ENCODE measurements around the gene PTPRE.

The PTPRE gene

DNA sequence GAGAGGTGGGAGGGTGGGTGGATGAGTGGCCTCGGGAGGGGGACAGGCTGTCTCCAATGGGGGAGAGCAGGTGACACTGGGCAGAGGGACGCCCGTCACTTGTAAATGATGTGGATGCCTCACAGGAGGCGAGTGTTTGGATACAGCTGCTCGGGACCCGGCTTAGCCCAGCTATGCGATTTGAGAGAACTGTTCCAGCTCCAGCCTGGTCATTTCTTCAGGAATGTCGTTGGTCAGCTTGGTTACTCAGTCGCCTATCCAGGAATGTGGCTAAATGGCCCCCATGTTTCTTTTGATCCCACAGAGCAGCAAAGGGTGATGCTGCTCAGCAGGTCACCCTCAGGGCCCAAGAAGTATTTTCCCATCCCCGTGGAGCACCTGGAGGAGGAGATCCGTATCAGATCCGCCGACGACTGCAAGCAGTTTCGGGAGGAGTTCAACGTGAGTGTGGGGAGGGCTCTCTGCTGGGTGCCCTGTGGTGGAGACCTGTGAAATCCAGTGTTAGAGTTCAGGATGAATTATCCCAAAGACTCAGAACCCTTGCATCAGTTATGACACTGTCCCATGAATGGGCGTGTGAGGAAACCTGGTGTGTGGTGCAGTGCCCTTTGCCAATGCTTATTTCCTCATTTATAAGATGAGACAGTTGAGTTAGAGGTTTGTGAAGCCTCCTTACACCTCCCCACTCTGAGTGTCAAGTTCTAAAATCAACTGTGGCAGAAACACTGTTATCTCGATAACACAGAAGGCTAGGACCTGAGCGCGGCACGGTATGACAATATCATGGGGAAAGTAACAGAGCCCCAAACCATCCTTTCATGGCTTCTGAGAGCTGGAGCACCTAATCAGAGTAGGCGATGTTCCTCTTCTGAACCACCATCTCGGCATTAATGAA, 142.6 kb downstream of the PTPRE start:
- no peak for FAIRE-seq
- TF ChIP-seq POLR2AphosphoS5 (IDR thresholded peaks at IDR 0.05; ENCODE audit: low read depth, low read length) (no peak), POLR2A (IDR thresholded peaks at IDR 0.05; ENCODE audit: low read depth, low read length) (no peak), TAF1 (IDR thresholded peaks at IDR 0.05; ENCODE audit: borderline replicate concordance, low read depth, low read length) (no peak)
- no peak for DNase-seq (ENCODE audit: insufficient read length)

GRCh38 chr10:128050121-128050516, 143.2 kb downstream of the PTPRE start:
- TF ChIP-seq POLR2A (IDR thresholded peaks at IDR 0.05; ENCODE audit: low read depth, low read length): no peak
- TF ChIP-seq TAF1 (IDR thresholded peaks at IDR 0.05; ENCODE audit: borderline replicate concordance, low read depth, low read length): no peak
- no peak for TF ChIP-seq POLR2AphosphoS5 (IDR thresholded peaks at IDR 0.05; ENCODE audit: low read depth, low read length)
- no peak for DNase-seq (ENCODE audit: insufficient read length)
- no peak for FAIRE-seq

DNA sequence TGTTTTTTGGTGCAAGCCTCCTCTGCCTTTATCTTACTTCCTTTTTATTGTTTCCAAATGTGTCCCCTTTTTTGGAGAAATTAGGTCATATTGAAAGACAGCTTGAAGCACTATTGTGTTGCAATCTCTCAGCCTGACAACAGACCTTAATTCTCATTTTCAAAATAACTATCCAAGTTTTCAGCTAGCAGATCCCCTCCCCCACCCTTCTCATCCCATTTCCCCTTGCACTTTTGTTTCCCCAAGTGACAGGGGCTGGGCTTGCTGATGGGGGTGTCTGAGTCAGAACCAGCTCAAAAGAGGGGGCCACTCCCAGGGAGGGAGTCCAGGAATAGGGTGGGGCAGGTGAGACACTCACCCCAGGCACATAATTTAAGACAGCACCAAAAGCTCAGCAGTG, 144.0 kb downstream of the PTPRE start:
- FAIRE-seq: no peak
- TF ChIP-seq TAF1 (IDR thresholded peaks at IDR 0.05; ENCODE audit: borderline replicate concordance, low read depth, low read length): no peak
- no peak for TF ChIP-seq POLR2A (IDR thresholded peaks at IDR 0.05; ENCODE audit: low read depth, low read length)
- no peak for TF ChIP-seq POLR2AphosphoS5 (IDR thresholded peaks at IDR 0.05; ENCODE audit: low read depth, low read length)
- DNase-seq (ENCODE audit: insufficient read length): no peak

- DNase-seq (ENCODE audit: insufficient read length): no peak
- FAIRE-seq: no peak
- TF ChIP-seq POLR2AphosphoS5 (IDR thresholded peaks at IDR 0.05; ENCODE audit: low read depth, low read length) (no peak), TAF1 (IDR thresholded peaks at IDR 0.05; ENCODE audit: borderline replicate concordance, low read depth, low read length) (no peak), POLR2A (IDR thresholded peaks at IDR 0.05; ENCODE audit: low read depth, low read length) (no peak)
These were observed 144.6 kb downstream of the PTPRE start for GRCh38 chr10:128051548-128051947.

GRCh38 chr10:128052696-128053095, 145.8 kb downstream of the PTPRE start:
- DNase-seq (ENCODE audit: insufficient read length) (no peak), FAIRE-seq (no peak)
- TF ChIP-seq POLR2A (IDR thresholded peaks at IDR 0.05; ENCODE audit: low read depth, low read length): no peak
- TF ChIP-seq TAF1 (IDR thresholded peaks at IDR 0.05; ENCODE audit: borderline replicate concordance, low read depth, low read length): no peak
- no peak for TF ChIP-seq POLR2AphosphoS5 (IDR thresholded peaks at IDR 0.05; ENCODE audit: low read depth, low read length)

GRCh38 chr10:128053356-128053755, 146.5 kb downstream of the PTPRE start:
- DNase-seq (ENCODE audit: insufficient read length) (no peak), FAIRE-seq (no peak)
- TF ChIP-seq POLR2AphosphoS5 (IDR thresholded peaks at IDR 0.05; ENCODE audit: low read depth, low read length): no peak
- TF ChIP-seq TAF1 (IDR thresholded peaks at IDR 0.05; ENCODE audit: borderline replicate concordance, low read depth, low read length): no peak
- TF ChIP-seq POLR2A (IDR thresholded peaks at IDR 0.05; ENCODE audit: low read depth, low read length): no peak

DNA sequence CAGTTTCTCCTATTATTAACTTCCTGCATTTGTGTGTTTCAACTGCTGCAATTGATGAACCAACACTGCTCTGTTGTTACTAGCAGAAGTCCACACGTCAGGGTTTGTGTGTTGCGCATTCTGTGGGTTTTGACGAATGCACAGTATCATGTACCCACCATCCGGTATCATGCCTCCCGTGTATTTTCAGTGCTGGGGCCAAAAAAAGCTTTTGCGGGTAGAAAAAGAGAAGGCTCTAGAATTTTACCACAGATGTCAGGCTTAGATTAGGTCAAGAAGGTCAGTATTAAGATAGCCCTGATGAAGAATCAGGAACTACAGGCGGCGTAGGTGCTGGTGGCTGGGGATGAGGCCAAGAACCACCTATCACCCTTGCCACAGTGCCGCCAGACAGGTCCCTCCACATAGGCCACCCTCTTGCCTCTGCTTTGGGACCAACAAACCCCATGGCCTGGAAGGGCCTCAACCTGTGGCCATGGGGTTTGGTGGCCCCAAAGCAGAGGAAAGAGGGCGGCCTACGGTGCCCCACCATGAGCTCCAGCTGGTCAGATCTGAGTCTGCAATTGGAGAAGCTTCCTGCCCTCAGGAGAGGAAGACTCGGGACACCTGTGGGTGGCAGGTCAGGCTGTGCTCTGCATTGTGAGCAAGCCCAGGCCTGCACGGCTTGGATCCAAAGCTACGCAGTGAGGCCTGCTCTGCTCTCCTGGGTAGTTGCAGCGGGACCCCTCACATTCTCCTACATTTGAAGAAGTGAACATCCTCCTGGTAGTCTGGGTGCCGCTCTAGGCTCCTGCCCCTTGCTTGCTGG, 147.5 kb downstream of the PTPRE start:
- DNase-seq (ENCODE audit: insufficient read length) (no peak), FAIRE-seq (no peak)
- TF ChIP-seq POLR2AphosphoS5 (IDR thresholded peaks at IDR 0.05; ENCODE audit: low read depth, low read length) (no peak), TAF1 (IDR thresholded peaks at IDR 0.05; ENCODE audit: borderline replicate concordance, low read depth, low read length) (no peak), POLR2A (IDR thresholded peaks at IDR 0.05; ENCODE audit: low read depth, low read length) (no peak)

- DNase-seq (ENCODE audit: insufficient read length) (no peak), FAIRE-seq (no peak)
- no peak for TF ChIP-seq POLR2AphosphoS5 (IDR thresholded peaks at IDR 0.05; ENCODE audit: low read depth, low read length)
- no peak for TF ChIP-seq TAF1 (IDR thresholded peaks at IDR 0.05; ENCODE audit: borderline replicate concordance, low read depth, low read length)
- no peak for TF ChIP-seq POLR2A (IDR thresholded peaks at IDR 0.05; ENCODE audit: low read depth, low read length)
These were observed 148.4 kb downstream of the PTPRE start for GRCh38 chr10:128055061-128055868.

GRCh38 chr10:128056303-128057050, 149.6 kb downstream of the PTPRE start:
- no peak for DNase-seq (ENCODE audit: insufficient read length)
- no peak for FAIRE-seq
- TF ChIP-seq POLR2A (IDR thresholded peaks at IDR 0.05; ENCODE audit: low read depth, low read length) (no peak), TAF1 (IDR thresholded peaks at IDR 0.05; ENCODE audit: borderline replicate concordance, low read depth, low read length) (no peak), POLR2AphosphoS5 (IDR thresholded peaks at IDR 0.05; ENCODE audit: low read depth, low read length) (no peak)

GRCh38 chr10:128058106-128058749, 151.3 kb downstream of the PTPRE start:
- TF ChIP-seq POLR2AphosphoS5 (IDR thresholded peaks at IDR 0.05; ENCODE audit: low read depth, low read length) (no peak), TAF1 (IDR thresholded peaks at IDR 0.05; ENCODE audit: borderline replicate concordance, low read depth, low read length) (no peak), POLR2A (IDR thresholded peaks at IDR 0.05; ENCODE audit: low read depth, low read length) (no peak)
- no peak for DNase-seq (ENCODE audit: insufficient read length)
- FAIRE-seq: no peak
